SK-N-MC (cell line): Measurements from ENCODE around the gene TLK1.

ENCODE experiments used
- EZH2 ChIP-seq: fragments of 200-600 bp; sonication (generic); IDR thresholded peaks from one replicate; pipeline ENCODE4 v1.6.1; 2017; ENCODE audit warnings: antibody characterized with exemption
- FOXP2 ChIP-seq: optimal IDR thresholded peaks from 2 replicates; pipeline ENCODE3; 2011; ENCODE audit warnings: mild to moderate bottlenecking, moderate library complexity; ENCODE audit not compliant: insufficient read depth; ENCODE audit errors: extremely low read length, control extremely low read depth
- POLR2AphosphoS5 ChIP-seq: IDR thresholded peaks from 2 replicates; pipeline ENCODE4 v1.6.1; 2012; ENCODE audit warnings: mild to moderate bottlenecking, low read depth, low read length, borderline replicate concordance

DNA sequence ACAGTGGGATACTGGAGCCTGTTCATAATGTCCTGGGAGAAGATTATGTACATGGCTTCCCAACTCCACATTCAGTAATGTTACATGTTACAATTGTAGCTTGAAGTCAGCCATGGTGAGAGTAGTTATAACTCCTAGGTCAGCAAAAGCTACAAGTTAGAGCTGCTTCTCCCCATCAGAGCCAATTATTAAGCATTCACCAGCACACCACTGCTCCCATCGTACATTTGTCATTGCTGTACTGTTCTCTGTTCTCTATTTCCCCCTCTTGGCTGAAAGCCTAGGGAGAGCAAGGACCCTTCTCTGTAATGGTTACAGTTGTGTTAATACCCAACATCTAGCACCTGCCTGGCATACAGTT, 5.3 kb upstream of the TLK1 start:
- no peak for TF ChIP-seq POLR2AphosphoS5
- TF ChIP-seq EZH2 = no peak
- TF ChIP-seq FOXP2 = no peak
